ENCODE measurements around the gene RTN1. TPM values are rescaled to one million over a fixed set of nuclear protein-coding genes. Genes with fewer than 3 reads are reported as not detected.

Gene RTN1
- total RNA-seq, 1 donor from 2014 or later = 2.1 TPM

GRCh38 chr14:59565087-59565486, 305.5 kb downstream of the RTN1 start:
- no peak overlapping the region for H3K4me3 Mint-ChIP-seq (ENCODE audit: unreplicated experiment)

DNA sequence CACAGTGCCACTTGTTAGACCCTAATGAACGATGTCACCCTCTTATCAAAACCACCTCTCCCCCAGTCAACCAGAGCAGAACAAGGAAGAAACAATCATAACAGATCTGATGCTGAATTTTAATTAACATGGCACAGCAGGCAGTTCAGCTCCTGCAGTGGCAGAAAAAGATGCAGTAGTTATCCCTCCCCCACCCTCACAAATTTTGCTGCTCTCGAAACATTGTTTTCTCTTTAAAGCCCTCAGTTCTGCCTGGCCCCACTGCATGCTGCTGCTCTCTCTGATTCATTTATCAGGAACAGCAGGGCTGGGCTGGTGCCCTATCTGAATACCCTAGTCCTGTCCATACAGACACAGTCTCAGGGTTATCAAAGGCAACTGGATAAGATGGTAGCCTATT, 306.2 kb downstream of the RTN1 start:
- H3K9me3 Mint-ChIP-seq (ENCODE audit: unreplicated experiment) = no peaks in the 10 kb centered on the region
- H3K27ac Mint-ChIP-seq (ENCODE audit: unreplicated experiment) = no peak overlapping the region
- H3K36me3 Mint-ChIP-seq (ENCODE audit: low read depth, unreplicated experiment) = no peaks in the 10 kb centered on the region
- no peak overlapping the region for H3K4me3 Mint-ChIP-seq (ENCODE audit: unreplicated experiment)
- no peak for DNase-seq (ENCODE audit: low spot score)
- H3K27me3 Mint-ChIP-seq (ENCODE audit: unreplicated experiment) = peaks cover 2% of the 10 kb centered on the region
- TF ChIP-seq, protein P1, sequence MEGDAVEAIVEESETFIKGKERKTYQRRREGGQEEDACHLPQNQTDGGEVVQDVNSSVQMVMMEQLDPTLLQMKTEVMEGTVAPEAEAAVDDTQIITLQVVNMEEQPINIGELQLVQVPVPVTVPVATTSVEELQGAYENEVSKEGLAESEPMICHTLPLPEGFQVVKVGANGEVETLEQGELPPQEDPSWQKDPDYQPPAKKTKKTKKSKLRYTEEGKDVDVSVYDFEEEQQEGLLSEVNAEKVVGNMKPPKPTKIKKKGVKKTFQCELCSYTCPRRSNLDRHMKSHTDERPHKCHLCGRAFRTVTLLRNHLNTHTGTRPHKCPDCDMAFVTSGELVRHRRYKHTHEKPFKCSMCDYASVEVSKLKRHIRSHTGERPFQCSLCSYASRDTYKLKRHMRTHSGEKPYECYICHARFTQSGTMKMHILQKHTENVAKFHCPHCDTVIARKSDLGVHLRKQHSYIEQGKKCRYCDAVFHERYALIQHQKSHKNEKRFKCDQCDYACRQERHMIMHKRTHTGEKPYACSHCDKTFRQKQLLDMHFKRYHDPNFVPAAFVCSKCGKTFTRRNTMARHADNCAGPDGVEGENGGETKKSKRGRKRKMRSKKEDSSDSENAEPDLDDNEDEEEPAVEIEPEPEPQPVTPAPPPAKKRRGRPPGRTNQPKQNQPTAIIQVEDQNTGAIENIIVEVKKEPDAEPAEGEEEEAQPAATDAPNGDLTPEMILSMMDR (IDR thresholded peaks at IDR 0.05; ENCODE audit: unreplicated experiment) = no peak
- peaks cover 12% of the 10 kb centered on the region for H3K4me1 Mint-ChIP-seq (ENCODE audit: unreplicated experiment)

More at GRCh38 chr14:59565087-59565486, 305.5 kb downstream of the RTN1 start:
- H3K27me3 Mint-ChIP-seq (ENCODE audit: unreplicated experiment) = peaks cover 2% of the 10 kb centered on the region
- H3K9me3 Mint-ChIP-seq (ENCODE audit: unreplicated experiment) = no peaks in the 10 kb centered on the region
- DNase-seq (ENCODE audit: low spot score) = no peak
- TF ChIP-seq, protein P1 (IDR thresholded peaks at IDR 0.05; ENCODE audit: unreplicated experiment) = no peak
- H3K27ac Mint-ChIP-seq (ENCODE audit: unreplicated experiment) = no peak overlapping the region
- peaks cover 12% of the 10 kb centered on the region for H3K4me1 Mint-ChIP-seq (ENCODE audit: unreplicated experiment)
- H3K36me3 Mint-ChIP-seq (ENCODE audit: low read depth, unreplicated experiment) = no peaks in the 10 kb centered on the region

DNA sequence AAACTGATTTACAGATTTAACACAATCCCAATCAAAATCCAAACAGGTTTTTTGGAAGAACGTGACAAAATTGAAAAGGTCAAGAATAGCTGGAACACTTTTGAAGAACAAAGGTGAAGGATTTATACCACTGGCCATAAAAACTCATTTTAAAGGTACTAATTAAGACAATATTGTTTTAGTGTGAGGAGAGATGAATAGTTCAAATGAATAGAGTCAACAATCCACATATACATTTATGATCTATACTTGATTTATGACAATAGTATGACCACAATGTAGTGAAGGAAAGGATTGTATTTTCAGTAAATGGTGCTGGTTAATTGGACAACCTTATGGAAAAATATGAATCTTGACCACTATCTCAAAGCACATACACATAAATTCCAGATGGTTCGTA, 323.3 kb downstream of the RTN1 start:
- H3K9me3 Mint-ChIP-seq (ENCODE audit: unreplicated experiment) = no peaks in the 10 kb centered on the region
- no peak overlapping the region for H3K27ac Mint-ChIP-seq (ENCODE audit: unreplicated experiment)
- no peak overlapping the region for H3K4me3 Mint-ChIP-seq (ENCODE audit: unreplicated experiment)
- no peaks in the 10 kb centered on the region for H3K27me3 Mint-ChIP-seq (ENCODE audit: unreplicated experiment)
- TF ChIP-seq, protein P1 (IDR thresholded peaks at IDR 0.05; ENCODE audit: unreplicated experiment) = no peak
- DNase-seq (ENCODE audit: low spot score) = no peak
- H3K36me3 Mint-ChIP-seq (ENCODE audit: low read depth, unreplicated experiment) = no peaks in the 10 kb centered on the region
- H3K4me1 Mint-ChIP-seq (ENCODE audit: unreplicated experiment) = no peaks in the 10 kb centered on the region

Small RNAs within 50 kb of the gene (microRNA-seq; reads per million reads assigned to microRNA genes)
- 0.42 reads per million for gene MIR5586 (ENCODE audit: unreplicated experiment)

Other genes with a start within 250 kb of the RTN1 start
- gene LRRC9, start 49.4 kb upstream of the RTN1 start, total RNA-seq (ENCODE audit: unreplicated experiment) = 0.38 TPM
- gene PCNX4, start 221.1 kb upstream of the RTN1 start, total RNA-seq (ENCODE audit: unreplicated experiment) = 68.7 TPM